H9 (cell line): Measurements from ENCODE around the gene SNAP25. TPM values are rescaled to one million over a fixed set of nuclear protein-coding genes. Genes with fewer than 3 reads are reported as not detected.

Experiments used
- DNase-seq: peaks from one replicate; pipeline ENCODE4 v3.0.0-alpha.2; 2017
- H2AFZ ChIP-seq: one replicate; pipeline ENCODE4 v1.6.1; 2013; ENCODE audit warnings: mild to moderate bottlenecking, low read length, control low read depth, moderate library complexity
- H2AK5ac ChIP-seq: 2 replicates; pipeline ENCODE4 v1.6.1; 2013; ENCODE audit warnings: low read length, control low read depth, mixed read lengths; ENCODE audit not compliant: insufficient read length
- H2BK120ac ChIP-seq: one replicate; pipeline ENCODE4 v1.6.1; 2013; ENCODE audit warnings: low read depth, mild to moderate bottlenecking, low read length, control low read depth, inconsistent platforms; ENCODE audit not compliant: poor library complexity, severe bottlenecking
- H2BK12ac ChIP-seq: 2 replicates; pipeline ENCODE4 v1.6.1; 2013; ENCODE audit warnings: low read length, control low read depth, mixed read lengths, low read depth; ENCODE audit not compliant: insufficient read length
- H2BK15ac ChIP-seq: 2 replicates; pipeline ENCODE4 v1.6.1; 2013; ENCODE audit warnings: low read depth, low read length, control low read depth
- H2BK20ac ChIP-seq: one replicate; pipeline ENCODE4 v1.6.1; 2013; ENCODE audit warnings: low read depth, mild to moderate bottlenecking, low read length, control low read depth, inconsistent platforms; ENCODE audit not compliant: poor library complexity, severe bottlenecking
- H2BK5ac ChIP-seq: 2 replicates; pipeline ENCODE4 v1.6.1; 2013; ENCODE audit warnings: low read length, control low read depth, mixed read lengths; ENCODE audit not compliant: insufficient read length
- H3K14ac ChIP-seq: 2 replicates; pipeline ENCODE4 v1.6.1; 2013; ENCODE audit warnings: low read length, control low read depth; ENCODE audit not compliant: insufficient read depth
- H3K18ac ChIP-seq: 2 replicates; pipeline ENCODE4 v1.6.1; 2013; ENCODE audit warnings: low read depth, mild to moderate bottlenecking, mixed read lengths, low read length, control low read depth; ENCODE audit not compliant: insufficient read length
- H3K23ac ChIP-seq: 2 replicates; pipeline ENCODE4 v1.6.1; 2013; ENCODE audit warnings: low read length, control low read depth, mixed read lengths, low read depth; ENCODE audit not compliant: insufficient read length
- H3K23me2 ChIP-seq: 2 replicates; pipeline ENCODE4 v1.6.1; 2013; ENCODE audit warnings: low read depth, mild to moderate bottlenecking, mixed read lengths, low read length, control low read depth; ENCODE audit not compliant: insufficient read length, poor library complexity, severe bottlenecking
- H3K27ac ChIP-seq: 2 replicates; pipeline ENCODE4 v1.5.1; 2013; ENCODE audit warnings: low read length, control low read depth, mixed read lengths, low read depth; ENCODE audit not compliant: insufficient read length
- H3K27me3 ChIP-seq: 2 replicates; pipeline ENCODE4 v1.6.1; 2013; ENCODE audit warnings: low read length, control low read depth, inconsistent platforms; ENCODE audit not compliant: insufficient read depth
- H3K4ac ChIP-seq: 2 replicates; pipeline ENCODE4 v1.6.1; 2013; ENCODE audit warnings: low read depth, mild to moderate bottlenecking, control low read depth, inconsistent platforms, low read length, moderate library complexity
- H3K4me1 ChIP-seq: 2 replicates; pipeline ENCODE4 v1.6.1; 2013; ENCODE audit warnings: low read length, control low read depth, inconsistent platforms; ENCODE audit not compliant: insufficient read depth
- H3K4me2 ChIP-seq: 2 replicates; pipeline ENCODE4 v1.6.1; 2013; ENCODE audit warnings: low read length, control low read depth, mixed read lengths; ENCODE audit not compliant: insufficient read length, insufficient read depth
- H3K56ac ChIP-seq: 2 replicates; pipeline ENCODE4 v1.6.1; 2013; ENCODE audit warnings: low read depth, mild to moderate bottlenecking, mixed read lengths, low read length, control low read depth; ENCODE audit not compliant: insufficient read length
- H3K79me1 ChIP-seq: 2 replicates; pipeline ENCODE4 v1.6.1; 2013; ENCODE audit warnings: low read depth, mild to moderate bottlenecking, moderate library complexity, low read length, control low read depth, inconsistent platforms; ENCODE audit not compliant: insufficient read depth, poor library complexity, severe bottlenecking
- H3K79me2 ChIP-seq: 2 replicates; pipeline ENCODE4 v1.6.1; 2013; ENCODE audit warnings: low read length, control low read depth, inconsistent platforms; ENCODE audit not compliant: insufficient read depth
- H3K9ac ChIP-seq: 2 replicates; pipeline ENCODE4 v1.6.1; 2013; ENCODE audit warnings: low read length, control low read depth, mixed read lengths; ENCODE audit not compliant: insufficient read length; ENCODE audit errors: extremely low read depth
- H3K9me3 ChIP-seq: one replicate; pipeline ENCODE4 v1.6.1; 2013; ENCODE audit warnings: low read depth, low read length, inconsistent platforms; ENCODE audit not compliant: control insufficient read depth
- H3T11ph ChIP-seq: one replicate; pipeline ENCODE4 v1.6.1; 2013; ENCODE audit warnings: mild to moderate bottlenecking, low read length, control low read depth, inconsistent platforms
- H4K20me1 ChIP-seq: one replicate; pipeline ENCODE4 v1.6.1; 2013; ENCODE audit not compliant: control insufficient read depth, insufficient read length, insufficient read depth
- H4K5ac ChIP-seq: 2 replicates; pipeline ENCODE4 v1.6.1; 2013; ENCODE audit warnings: low read depth, mild to moderate bottlenecking, mixed read lengths, low read length, control low read depth; ENCODE audit not compliant: insufficient read length
- H4K8ac ChIP-seq: replicated peaks from 2 replicates; pipeline ENCODE4 v1.6.1; 2013; ENCODE audit warnings: low read length, control low read depth, mixed read lengths, low read depth; ENCODE audit not compliant: insufficient read length
- H4K91ac ChIP-seq: 2 replicates; pipeline ENCODE4 v1.6.1; 2013; ENCODE audit warnings: low read depth, mild to moderate bottlenecking, moderate library complexity, mixed read lengths, low read length, control low read depth; ENCODE audit not compliant: insufficient read length
- H3K27ac Mint-ChIP-seq, 3 experiments: 2 replicates in 2 of 3; 3 replicates in 1 of 3; pipeline ENCODE4 v1.8.0; 2020 to 2021; ENCODE audit warnings: mixed read lengths in 3 of 3, mild to moderate bottlenecking in 1 of 3, moderate library complexity in 1 of 3
- H3K27me3 Mint-ChIP-seq: 2 replicates; pipeline ENCODE4 v1.8.0; 2021; ENCODE audit warnings: low read depth, mild to moderate bottlenecking, moderate library complexity, mixed read lengths
- H3K36me3 Mint-ChIP-seq, 3 experiments: 2 replicates in 2 of 3; 3 replicates in 1 of 3; pipeline ENCODE4 v1.8.0; 2020 to 2021; ENCODE audit warnings: low read depth in 3 of 3, mixed read lengths in 3 of 3; ENCODE audit not compliant: insufficient read depth in 1 of 3
- H3K4me1 Mint-ChIP-seq, 2 experiments: 2 replicates each; pipeline ENCODE4 v1.8.0; 2020; ENCODE audit warnings: mixed read lengths in 2 of 2
- H3K4me3 Mint-ChIP-seq, 2 experiments: 2 replicates in 1 of 2; 3 replicates in 1 of 2; pipeline ENCODE4 v1.8.0; 2020 to 2021; ENCODE audit warnings: mild to moderate bottlenecking in 2 of 2, mixed read lengths in 2 of 2, moderate library complexity in 1 of 2
- H3K9me3 Mint-ChIP-seq, 2 experiments: 2 replicates in 1 of 2; 3 replicates in 1 of 2; pipeline ENCODE4 v1.8.0; 2020; ENCODE audit warnings: mild to moderate bottlenecking in 2 of 2, mixed read lengths in 2 of 2, moderate library complexity in 1 of 2
- WGBS: extraction: QIAGEN DNeasy Blood & Tissue Kit; methylation state at CpG from one replicate; pipeline ENCODE4 v1.1.7; 2013; ENCODE audit warnings: missing lambda C conversion rate, low lambda C conversion rate, mixed read lengths; ENCODE audit not compliant: insufficient read length; ENCODE audit errors: extremely low coverage; 5-methylcytosine and 5-hydroxymethylcytosine counted together
- total RNA-seq: library from RNA; stranded (reverse); gene quantifications from 2 replicates; pipeline ENCODE4 v1.2.1, GENCODE V29; 2021
- TF ChIP-seq, protein P1 (sequence below): fragments of 200-600 bp; sonication (generic); conservative IDR thresholded peaks from 3 replicates; pipeline ENCODE4 v1.8.0; 2021; ENCODE audit warnings: antibody characterized with exemption, mild to moderate bottlenecking

The SNAP25 gene
- total RNA-seq, 1 experiment from 2014 or later, result 0.13 TPM

DNA sequence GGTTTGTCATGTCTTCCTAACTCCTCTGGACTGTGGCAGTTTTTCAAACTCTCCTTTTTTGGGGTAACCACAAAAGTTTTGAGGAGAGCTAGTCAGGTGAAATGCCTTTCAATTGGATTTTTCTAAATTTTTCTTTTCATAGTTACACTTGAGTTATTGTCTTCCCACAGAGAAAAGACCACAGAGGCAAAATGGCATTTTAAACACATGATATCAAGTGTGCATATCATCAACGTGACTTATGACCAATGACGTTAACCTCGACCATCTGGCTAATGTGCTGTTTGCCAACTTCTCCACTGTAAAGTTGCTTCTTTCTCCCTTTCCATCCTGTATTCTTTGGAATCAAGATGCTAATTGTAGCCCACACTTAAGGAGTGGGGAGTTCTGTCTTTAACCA, 41.3 kb upstream of the SNAP25 start:
- Mint-ChIP-seq H3K4me1 (peaks cover 5% of the 10 kb centered on the region in 2 experiments), H3K4me3 (no peak overlapping the region), H3K36me3 (no peaks in the 10 kb centered on the region), H3K27me3 (peaks cover 20% of the 10 kb centered on the region), H3K9me3 (no peaks in the 10 kb centered on the region), H3K27ac (no peak overlapping the region)
- Histone ChIP-seq H3K4me1 (no peaks in the 10 kb centered on the region), H3K18ac (no peak overlapping the region), H3K27me3 (no peaks in the 10 kb centered on the region), H3K56ac (no peak overlapping the region), H3K23me2 (no peaks in the 10 kb centered on the region), H3K79me2 (no peaks in the 10 kb centered on the region), H2BK20ac (no peak overlapping the region), H3K79me1 (no peaks in the 10 kb centered on the region), H2BK5ac (no peak overlapping the region), H3T11ph (no peak overlapping the region), H3K27ac (no peak overlapping the region), H3K23ac (no peak overlapping the region), H2BK15ac (no peak overlapping the region), H3K9ac (no peak overlapping the region), H4K8ac (no peak overlapping the region), H3K14ac (no peak overlapping the region), H4K91ac (no peak overlapping the region), H2AFZ (no peak overlapping the region), H2AK5ac (no peak overlapping the region), H2BK120ac (no peak overlapping the region), H4K20me1 (no peaks in the 10 kb centered on the region), H3K9me3 (no peaks in the 10 kb centered on the region), H4K5ac (no peak overlapping the region), H3K4ac (no peak overlapping the region), H2BK12ac (no peak overlapping the region), H3K4me2 (no peak overlapping the region)
- no CpG with 5 or more reads among the region's 3 CpGs for WGBS
- TF ChIP-seq, protein P1, sequence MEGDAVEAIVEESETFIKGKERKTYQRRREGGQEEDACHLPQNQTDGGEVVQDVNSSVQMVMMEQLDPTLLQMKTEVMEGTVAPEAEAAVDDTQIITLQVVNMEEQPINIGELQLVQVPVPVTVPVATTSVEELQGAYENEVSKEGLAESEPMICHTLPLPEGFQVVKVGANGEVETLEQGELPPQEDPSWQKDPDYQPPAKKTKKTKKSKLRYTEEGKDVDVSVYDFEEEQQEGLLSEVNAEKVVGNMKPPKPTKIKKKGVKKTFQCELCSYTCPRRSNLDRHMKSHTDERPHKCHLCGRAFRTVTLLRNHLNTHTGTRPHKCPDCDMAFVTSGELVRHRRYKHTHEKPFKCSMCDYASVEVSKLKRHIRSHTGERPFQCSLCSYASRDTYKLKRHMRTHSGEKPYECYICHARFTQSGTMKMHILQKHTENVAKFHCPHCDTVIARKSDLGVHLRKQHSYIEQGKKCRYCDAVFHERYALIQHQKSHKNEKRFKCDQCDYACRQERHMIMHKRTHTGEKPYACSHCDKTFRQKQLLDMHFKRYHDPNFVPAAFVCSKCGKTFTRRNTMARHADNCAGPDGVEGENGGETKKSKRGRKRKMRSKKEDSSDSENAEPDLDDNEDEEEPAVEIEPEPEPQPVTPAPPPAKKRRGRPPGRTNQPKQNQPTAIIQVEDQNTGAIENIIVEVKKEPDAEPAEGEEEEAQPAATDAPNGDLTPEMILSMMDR, result no peak
- no peak for DNase-seq
